SU-DHL-6 (cell line): Measurements from ENCODE around the gene ZNF878.

Experiments
- H2AFZ ChIP-seq: fragments of 200-600 bp; sonication (generic); 2 replicates; pipeline ENCODE4 v1.6.1; 2014; ENCODE audit warnings: low read depth, mild to moderate bottlenecking, moderate library complexity, mixed read lengths, antibody characterized with exemption, low read length; ENCODE audit not compliant: severe bottlenecking
- H3F3A ChIP-seq: fragments of 200-600 bp; shearing (Covaris generic); 2 replicates; pipeline ENCODE4 v1.6.0; 2016; ENCODE audit warnings: antibody characterized with exemption, mild to moderate bottlenecking; ENCODE audit not compliant: insufficient read depth
- H3K27ac ChIP-seq: fragments of 200-600 bp; sonication (generic); 2 replicates; pipeline ENCODE4 v1.5.1; 2016; ENCODE audit warnings: low read depth, mild to moderate bottlenecking, low read length, moderate library complexity, mixed read lengths
- H3K27me3 ChIP-seq: fragments of 200-600 bp; sonication (generic), shearing (Covaris generic); 2 replicates; pipeline ENCODE4 v1.6.0; 2014; ENCODE audit warnings: mild to moderate bottlenecking, low read length
- H3K36me3 ChIP-seq: fragments of 200-600 bp; sonication (generic); 2 replicates; pipeline ENCODE4 v1.6.1; 2014; ENCODE audit warnings: mild to moderate bottlenecking, low read length, mixed read lengths
- H3K4me2 ChIP-seq: fragments of 300-600, 200-600 bp; shearing (Covaris generic), sonication (generic); 2 replicates; pipeline ENCODE4 v1.6.0; 2014; ENCODE audit warnings: low read length, low read depth, mild to moderate bottlenecking; ENCODE audit not compliant: poor library complexity, severe bottlenecking
- H3K4me3 ChIP-seq: fragments of 200-600 bp; sonication (generic); 2 replicates; pipeline ENCODE4 v1.5.1; 2014; ENCODE audit warnings: antibody characterized with exemption, low read length, mild to moderate bottlenecking, mixed read lengths; ENCODE audit not compliant: insufficient read depth, poor library complexity, severe bottlenecking
- H3K79me2 ChIP-seq: fragments of 200-600 bp; sonication (generic); 2 replicates; pipeline ENCODE4 v1.6.1; 2014; ENCODE audit warnings: mild to moderate bottlenecking, low read length, moderate library complexity; ENCODE audit not compliant: insufficient read depth
- H3K9ac ChIP-seq: fragments of 200-600 bp; sonication (generic); 2 replicates; pipeline ENCODE4 v1.7.0; 2014; ENCODE audit warnings: mild to moderate bottlenecking, low read length
- H3K9me2 ChIP-seq: fragments of 200-600 bp; sonication (generic); replicated peaks from 2 replicates; pipeline ENCODE4 v1.6.1; 2014; ENCODE audit warnings: low read length; ENCODE audit not compliant: insufficient read depth
- H3K9me3 ChIP-seq: fragments of 200-600 bp; sonication (generic); 2 replicates; pipeline ENCODE4 v1.6.1; 2014; ENCODE audit warnings: low read length, mixed read lengths; ENCODE audit not compliant: insufficient read depth
- H4K20me1 ChIP-seq: fragments of 200-600 bp; sonication (generic); 2 replicates; pipeline ENCODE4 v1.6.1; 2014; ENCODE audit warnings: low read depth, mild to moderate bottlenecking, antibody characterized with exemption, low read length, moderate library complexity, mixed read lengths
- EZH2phosphoT487 ChIP-seq: fragments of 200-600 bp; sonication (generic), shearing (Covaris generic); conservative IDR thresholded peaks from 2 replicates; pipeline ENCODE4 v1.6.1; 2018; ENCODE audit warnings: mild to moderate bottlenecking, antibody characterized with exemption, low read length, moderate library complexity, mixed read lengths
- TF ChIP-seq, protein P1 (sequence below): fragments of 200-600 bp; sonication (generic); IDR thresholded peaks from one replicate; pipeline ENCODE4 v1.5.1; 2017; ENCODE audit warnings: antibody characterized with exemption, mild to moderate bottlenecking, low read length, moderate library complexity; ENCODE audit not compliant: insufficient read depth, poor library complexity, severe bottlenecking

The ZNF878 gene

DNA sequence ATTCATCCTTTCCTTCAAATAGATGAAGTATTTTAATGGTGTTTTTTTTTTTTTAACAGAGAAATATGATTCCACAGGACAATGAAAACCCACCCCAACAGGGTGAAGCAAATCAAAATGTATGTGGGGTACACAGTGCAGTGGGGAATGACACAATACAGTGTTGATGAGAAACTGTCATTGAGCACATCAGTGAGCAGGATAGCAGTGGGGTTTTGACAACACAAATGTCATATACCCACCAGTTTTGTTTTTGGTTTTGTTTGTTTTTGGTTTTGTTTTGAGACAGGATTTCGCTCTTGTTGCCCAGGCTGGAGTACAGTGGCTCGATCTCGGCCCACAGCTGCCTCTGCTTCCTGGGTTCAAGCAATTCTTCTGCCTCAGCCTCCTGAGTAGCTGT lies 41.0 kb upstream of the ZNF878 start:
- no peak for TF ChIP-seq EZH2phosphoT487
- TF ChIP-seq, protein P1, sequence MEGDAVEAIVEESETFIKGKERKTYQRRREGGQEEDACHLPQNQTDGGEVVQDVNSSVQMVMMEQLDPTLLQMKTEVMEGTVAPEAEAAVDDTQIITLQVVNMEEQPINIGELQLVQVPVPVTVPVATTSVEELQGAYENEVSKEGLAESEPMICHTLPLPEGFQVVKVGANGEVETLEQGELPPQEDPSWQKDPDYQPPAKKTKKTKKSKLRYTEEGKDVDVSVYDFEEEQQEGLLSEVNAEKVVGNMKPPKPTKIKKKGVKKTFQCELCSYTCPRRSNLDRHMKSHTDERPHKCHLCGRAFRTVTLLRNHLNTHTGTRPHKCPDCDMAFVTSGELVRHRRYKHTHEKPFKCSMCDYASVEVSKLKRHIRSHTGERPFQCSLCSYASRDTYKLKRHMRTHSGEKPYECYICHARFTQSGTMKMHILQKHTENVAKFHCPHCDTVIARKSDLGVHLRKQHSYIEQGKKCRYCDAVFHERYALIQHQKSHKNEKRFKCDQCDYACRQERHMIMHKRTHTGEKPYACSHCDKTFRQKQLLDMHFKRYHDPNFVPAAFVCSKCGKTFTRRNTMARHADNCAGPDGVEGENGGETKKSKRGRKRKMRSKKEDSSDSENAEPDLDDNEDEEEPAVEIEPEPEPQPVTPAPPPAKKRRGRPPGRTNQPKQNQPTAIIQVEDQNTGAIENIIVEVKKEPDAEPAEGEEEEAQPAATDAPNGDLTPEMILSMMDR: no peak

DNA sequence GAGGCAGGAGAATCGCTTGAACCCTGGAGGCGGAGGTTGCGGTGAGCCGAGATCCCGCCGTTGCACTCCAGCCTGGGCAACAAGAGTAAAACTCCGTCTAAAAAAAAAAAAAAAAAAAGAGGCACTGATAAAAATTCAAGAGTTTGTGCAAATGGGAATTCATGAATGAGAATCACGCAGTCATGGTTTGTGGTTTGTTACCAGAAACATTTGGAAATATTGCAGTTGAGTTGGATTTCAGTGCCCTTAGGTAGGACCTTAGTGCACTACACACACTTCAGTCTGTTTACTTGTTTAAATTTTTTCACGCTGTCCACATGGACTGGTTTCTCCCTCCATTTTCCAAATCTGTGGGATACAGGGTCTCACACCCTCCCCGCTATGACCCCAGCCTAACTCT lies 40.2 kb upstream of the ZNF878 start:
- H3K9me2 ChIP-seq: no peaks in the 10 kb centered on the region
- no peaks in the 10 kb centered on the region for H3K36me3 ChIP-seq
- no peak overlapping the region for H2AFZ ChIP-seq
- no peaks in the 10 kb centered on the region for H3K27me3 ChIP-seq
- H3K9me3 ChIP-seq: no peaks in the 10 kb centered on the region
- peak overlapping the region; percentile 84 for H3K4me3 ChIP-seq
- peak overlapping the region; percentile 64 for H3K4me2 ChIP-seq
- no peaks in the 10 kb centered on the region for H3K79me2 ChIP-seq
- H3K9ac ChIP-seq: peak overlapping the region; percentile 78; the same call in 1 of the 2 replicates
- no peaks in the 10 kb centered on the region for H3F3A ChIP-seq
- H3K27ac ChIP-seq: no peak overlapping the region
- TF ChIP-seq, protein P1: no peak
- TF ChIP-seq EZH2phosphoT487: no peak
- no peaks in the 10 kb centered on the region for H4K20me1 ChIP-seq

More for the DNA sequence above, 41.0 kb upstream of the ZNF878 start:
- Histone ChIP-seq H3K36me3 (no peaks in the 10 kb centered on the region), H3K4me2 (no peak overlapping the region), H3K79me2 (no peaks in the 10 kb centered on the region), H3K9me3 (no peaks in the 10 kb centered on the region), H4K20me1 (no peaks in the 10 kb centered on the region), H2AFZ (no peak overlapping the region), H3K9ac (no peak overlapping the region), H3K27ac (no peak overlapping the region), H3F3A (no peaks in the 10 kb centered on the region), H3K27me3 (no peaks in the 10 kb centered on the region), H3K4me3 (no peak overlapping the region), H3K9me2 (no peaks in the 10 kb centered on the region)

DNA sequence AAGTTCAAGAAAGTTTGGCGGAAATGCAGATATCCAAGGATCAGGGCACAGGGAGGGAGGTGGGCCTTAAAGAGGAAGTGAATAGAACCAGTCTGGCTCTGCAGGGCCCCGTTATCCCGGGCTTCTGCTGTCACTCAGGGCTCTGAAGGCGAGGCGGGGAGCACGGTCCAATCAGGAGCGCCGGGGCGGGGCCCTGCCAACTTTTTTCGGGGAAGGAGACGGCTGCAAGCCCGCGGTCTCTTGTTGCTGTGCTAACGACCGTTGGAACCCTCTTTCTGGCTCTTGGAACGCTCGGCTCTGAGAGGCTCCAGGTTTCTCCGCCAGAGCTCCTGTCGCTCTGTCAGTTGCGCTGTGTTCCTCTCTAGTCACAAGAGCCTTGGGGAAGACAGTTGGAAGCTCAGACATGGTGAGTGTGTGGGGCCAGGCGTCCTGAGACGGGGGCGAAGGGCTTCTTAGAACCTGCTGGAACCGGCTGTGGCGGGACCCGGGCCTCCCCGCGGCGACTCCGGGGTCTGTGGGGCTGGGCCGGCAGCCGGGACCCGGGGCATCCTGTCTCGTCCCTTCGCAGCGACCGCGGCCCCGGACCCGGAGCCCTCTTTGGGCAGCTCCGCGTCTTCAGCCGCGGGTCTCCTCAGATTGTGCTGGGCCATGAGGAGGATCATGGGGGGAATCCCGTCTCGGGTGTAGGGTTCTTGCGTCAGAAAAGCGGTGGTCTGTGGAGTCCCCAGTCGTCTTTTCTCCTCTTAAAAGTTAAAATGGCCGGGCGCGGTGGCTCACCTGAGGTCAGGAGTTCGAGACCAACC lies 39.5 kb upstream of the ZNF878 start:
- H3F3A ChIP-seq: no peaks in the 10 kb centered on the region
- H3K4me3 ChIP-seq: peak overlapping the region; percentile 84
- H3K4me2 ChIP-seq: peak overlapping the region; percentile 64
- TF ChIP-seq, protein P1: no peak
- TF ChIP-seq EZH2phosphoT487: no peak
- no peaks in the 10 kb centered on the region for H3K79me2 ChIP-seq
- no peaks in the 10 kb centered on the region for H3K36me3 ChIP-seq
- H3K9me3 ChIP-seq: no peaks in the 10 kb centered on the region
- H2AFZ ChIP-seq: peak overlapping the region; percentile 99
- H3K9ac ChIP-seq: peak overlapping the region; percentile 78
- H3K9me2 ChIP-seq: no peaks in the 10 kb centered on the region
- H4K20me1 ChIP-seq: no peaks in the 10 kb centered on the region
- H3K27me3 ChIP-seq: no peaks in the 10 kb centered on the region
- peak overlapping the region; percentile 51 for H3K27ac ChIP-seq
